ENCODE measurements around the gene KNL1. TPM values are rescaled to one million over a fixed set of nuclear protein-coding genes. Genes with fewer than 3 reads are reported as not detected.

KNL1 gene
- total RNA-seq, 1 donor from 2014 or later, result 0.96 TPM

- DNase-seq, result no peak
- TF ChIP-seq, protein P1, sequence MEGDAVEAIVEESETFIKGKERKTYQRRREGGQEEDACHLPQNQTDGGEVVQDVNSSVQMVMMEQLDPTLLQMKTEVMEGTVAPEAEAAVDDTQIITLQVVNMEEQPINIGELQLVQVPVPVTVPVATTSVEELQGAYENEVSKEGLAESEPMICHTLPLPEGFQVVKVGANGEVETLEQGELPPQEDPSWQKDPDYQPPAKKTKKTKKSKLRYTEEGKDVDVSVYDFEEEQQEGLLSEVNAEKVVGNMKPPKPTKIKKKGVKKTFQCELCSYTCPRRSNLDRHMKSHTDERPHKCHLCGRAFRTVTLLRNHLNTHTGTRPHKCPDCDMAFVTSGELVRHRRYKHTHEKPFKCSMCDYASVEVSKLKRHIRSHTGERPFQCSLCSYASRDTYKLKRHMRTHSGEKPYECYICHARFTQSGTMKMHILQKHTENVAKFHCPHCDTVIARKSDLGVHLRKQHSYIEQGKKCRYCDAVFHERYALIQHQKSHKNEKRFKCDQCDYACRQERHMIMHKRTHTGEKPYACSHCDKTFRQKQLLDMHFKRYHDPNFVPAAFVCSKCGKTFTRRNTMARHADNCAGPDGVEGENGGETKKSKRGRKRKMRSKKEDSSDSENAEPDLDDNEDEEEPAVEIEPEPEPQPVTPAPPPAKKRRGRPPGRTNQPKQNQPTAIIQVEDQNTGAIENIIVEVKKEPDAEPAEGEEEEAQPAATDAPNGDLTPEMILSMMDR (IDR thresholded peaks at IDR 0.05; ENCODE audit: borderline replicate concordance), result no peak
- Histone ChIP-seq H3K36me3 (no peaks in the 10 kb centered on the region), H3K9me3 (replicated peaks) (no peaks in the 10 kb centered on the region), H3K27ac (replicated peaks) (no peak overlapping the region), H3K4me3 (no peak overlapping the region), H3K27me3 (ENCODE audit: low read depth) (no peaks in the 10 kb centered on the region), H3K4me1 (no peaks in the 10 kb centered on the region)
- intact Hi-C loops (cut with micrococcal nuclease), result no loop called here
These were observed 112.1 kb downstream of the KNL1 start for GRCh38 chr15:40706121-40706520.

Other genes with a start within 250 kb of the KNL1 start
- gene PHGR1, start 243.2 kb upstream of the KNL1 start, total RNA-seq, result not detected
- 3.0 TPM for gene DISP2, start 236.0 kb upstream of the KNL1 start, total RNA-seq
- 9.0 TPM for gene KNSTRN, start 211.5 kb upstream of the KNL1 start, total RNA-seq
- 106 TPM for gene IVD, start 188.5 kb upstream of the KNL1 start, total RNA-seq
- gene BAHD1, start 153.3 kb upstream of the KNL1 start, total RNA-seq, result 17.1 TPM
- 8.4 TPM for gene CHST14, start 123.3 kb upstream of the KNL1 start, total RNA-seq
- gene CCDC32, start 29.2 kb upstream of the KNL1 start, total RNA-seq, result 24.1 TPM
- 12.0 TPM for gene RPUSD2, start 24.9 kb upstream of the KNL1 start, total RNA-seq
- gene RAD51, start 100.9 kb downstream of the KNL1 start, total RNA-seq, result 0.88 TPM
- gene RMDN3, start 161.0 kb downstream of the KNL1 start, total RNA-seq, result 20.3 TPM
- gene GCHFR, start 169.8 kb downstream of the KNL1 start, total RNA-seq, result 7.1 TPM
- gene C15orf62, start 175.7 kb downstream of the KNL1 start, total RNA-seq, result 0.30 TPM
- gene ZFYVE19, start 212.8 kb downstream of the KNL1 start, total RNA-seq, result 24.7 TPM
- 16.0 TPM for gene DNAJC17, start 213.2 kb downstream of the KNL1 start, total RNA-seq
- gene PPP1R14D, start 234.5 kb downstream of the KNL1 start, total RNA-seq, result not detected
- gene SPINT1, start 249.8 kb downstream of the KNL1 start, total RNA-seq, result 0.55 TPM

All from left ventricle myocardium inferior (tissue), 1 donor.